ENCODE measurements around the gene APPL2. TPM values are rescaled to one million over a fixed set of nuclear protein-coding genes. Genes with fewer than 3 reads are reported as not detected.

Gene APPL2
- polyA plus RNA-seq (ENCODE audit: insufficient read length in 3 of 3), result 100 to 1,000 TPM in 1 of 3 donors, 10 to 100 TPM in 2; 69.0 to 108 (median 86.4) TPM
- long read RNA-seq, donor 1, partial matches to known transcripts, result 0 of 4 reads
- long read RNA-seq, donor 1, other reads (novel, unspliced or antisense), result 0 of 4 reads
- long read RNA-seq, donor 2, transcript APPL2-201 (21 exons, 3,239 nt), result major isoform, 12 of 13 reads
- long read RNA-seq, donor 2, partial matches to known transcripts, result 0 of 13 reads
- long read RNA-seq, donor 2, other reads (novel, unspliced or antisense), result 0 of 13 reads
- long read RNA-seq, donor 3, partial matches to known transcripts, result 0 of 6 reads
- long read RNA-seq, donor 3, other reads (novel, unspliced or antisense), result 0 of 6 reads
- long read RNA-seq, donor 4, transcript APPL2-201 (21 exons, 3,239 nt), result major isoform, 5 of 5 reads
- long read RNA-seq, donor 4, partial matches to known transcripts, result 0 of 5 reads
- long read RNA-seq, donor 4, other reads (novel, unspliced or antisense), result 0 of 5 reads
- long read RNA-seq, donor 5, transcript APPL2-201 (21 exons, 3,239 nt), result major isoform, 5 of 5 reads
- long read RNA-seq, donor 5, partial matches to known transcripts, result 0 of 5 reads
- long read RNA-seq, donor 5, other reads (novel, unspliced or antisense), result 0 of 5 reads
- long read RNA-seq, donor 6, transcript APPL2-201 (21 exons, 3,239 nt), result major isoform, 11 of 12 reads
- long read RNA-seq, donor 6, partial matches to known transcripts, result 0 of 12 reads
- long read RNA-seq, donor 6, other reads (novel, unspliced or antisense), result 0 of 12 reads
- long read RNA-seq, donor 7, partial matches to known transcripts, result 0 of 5 reads
- long read RNA-seq, donor 7, other reads (novel, unspliced or antisense), result 0 of 5 reads
- long read RNA-seq, donor 8, transcript APPL2-201 (21 exons, 3,239 nt), result major isoform, 5 of 6 reads
- long read RNA-seq, donor 8, partial matches to known transcripts, result 0 of 6 reads
- long read RNA-seq, donor 8, other reads (novel, unspliced or antisense), result 0 of 6 reads
- long read RNA-seq, donor 9, transcript APPL2-201 (21 exons, 3,239 nt), result major isoform, 7 of 7 reads
- long read RNA-seq, donor 9, partial matches to known transcripts, result 0 of 7 reads
- long read RNA-seq, donor 9, other reads (novel, unspliced or antisense), result 0 of 7 reads
- long read RNA-seq, donor 10, partial matches to known transcripts, result 0 of 4 reads
- long read RNA-seq, donor 10, other reads (novel, unspliced or antisense), result 0 of 4 reads
- long read RNA-seq, donor 11, transcript APPL2-201 (21 exons, 3,239 nt), result major isoform, 7 of 7 reads
- long read RNA-seq, donor 11, partial matches to known transcripts, result 0 of 7 reads
- long read RNA-seq, donor 11, other reads (novel, unspliced or antisense), result 0 of 7 reads
- long read RNA-seq, donor 12, transcript APPL2-201 (21 exons, 3,239 nt), result major isoform, 8 of 10 reads
- long read RNA-seq, donor 12, partial matches to known transcripts, result 0 of 10 reads
- long read RNA-seq, donor 12, other reads (novel, unspliced or antisense), result 0 of 10 reads
- long read RNA-seq, donor 13, partial matches to known transcripts, result 5 of 9 reads
- long read RNA-seq, donor 13, other reads (novel, unspliced or antisense), result 0 of 9 reads
- long read RNA-seq, donor 14, result 0 reads
- long read RNA-seq, donor 15, transcript APPL2-201 (21 exons, 3,239 nt), result major isoform, 7 of 9 reads
- long read RNA-seq, donor 15, partial matches to known transcripts, result 0 of 9 reads
- long read RNA-seq, donor 15, other reads (novel, unspliced or antisense), result 0 of 9 reads
- long read RNA-seq, donor 16, transcript APPL2-201 (21 exons, 3,239 nt), result major isoform, 8 of 16 reads
- long read RNA-seq, donor 16, partial matches to known transcripts, result 7 of 16 reads
- long read RNA-seq, donor 16, other reads (novel, unspliced or antisense), result 0 of 16 reads

DNA sequence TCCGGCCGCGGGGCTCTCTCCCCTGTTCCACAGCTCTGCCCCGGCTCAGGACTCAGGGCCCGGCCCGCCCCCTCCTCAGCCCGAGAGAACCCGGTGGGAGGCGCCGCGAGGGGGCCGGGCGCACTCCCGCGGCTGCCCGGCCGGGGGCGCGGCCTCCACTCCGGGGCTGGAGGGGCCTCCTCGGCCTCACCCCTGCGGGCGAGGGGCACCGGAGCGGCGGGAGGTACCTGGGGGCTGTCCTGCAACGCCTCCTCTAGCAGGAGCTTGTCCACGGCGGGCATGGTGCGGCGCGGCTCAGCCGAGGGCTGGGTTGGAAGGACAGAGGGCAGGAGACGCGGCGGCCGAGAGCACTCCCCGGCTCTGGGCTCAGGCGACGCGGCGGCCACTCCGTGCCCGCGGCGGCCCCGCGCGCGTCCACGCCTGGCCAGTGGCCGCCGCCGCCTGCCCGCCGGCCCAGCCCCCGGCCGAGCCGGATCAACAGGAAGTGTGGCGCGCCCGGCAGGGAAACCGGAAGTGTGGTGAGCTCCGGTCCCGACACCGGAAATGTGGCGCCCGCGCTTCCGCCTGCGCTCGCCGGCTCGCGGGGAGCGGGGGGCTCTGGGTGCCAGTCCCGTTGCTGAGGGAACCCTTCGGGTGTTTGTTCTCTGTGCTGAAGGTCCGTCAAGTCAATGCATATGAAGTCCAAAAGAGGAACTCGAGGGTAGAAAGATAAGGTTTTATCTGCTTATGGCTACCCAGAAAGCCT, at the start of gene APPL2:
APPL2 (minus strand) TSS at position 443 of the 745 bp plus-strand sequence; CDS start at position 281, 162 bp downstream.
- DNase-seq, result peak; percentile 92

DNA sequence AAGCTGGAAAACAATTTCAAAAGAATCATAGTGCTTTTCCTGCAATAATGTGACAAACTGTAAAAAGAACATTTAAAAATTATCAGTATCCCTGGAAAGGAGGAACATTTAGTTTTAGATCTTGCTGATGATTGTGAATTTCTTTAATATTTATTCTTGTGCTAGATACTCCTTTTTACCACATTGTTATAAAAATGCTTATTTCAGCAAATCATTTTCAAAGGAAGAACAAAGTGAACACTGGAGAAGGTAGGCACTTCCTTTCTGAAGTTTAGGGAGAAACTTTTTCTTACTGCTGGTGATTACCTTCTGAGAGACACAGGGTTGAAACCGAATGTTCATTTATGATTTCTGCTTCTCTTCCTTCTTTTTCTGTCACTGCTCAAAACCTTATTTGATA, 49.4 kb upstream of the APPL2 start:
- DNase-seq, result no peak

- DNase-seq, result no peak
Measured at GRCh38 chr12:105281694-105282049, 45.7 kb upstream of the APPL2 start.

DNA sequence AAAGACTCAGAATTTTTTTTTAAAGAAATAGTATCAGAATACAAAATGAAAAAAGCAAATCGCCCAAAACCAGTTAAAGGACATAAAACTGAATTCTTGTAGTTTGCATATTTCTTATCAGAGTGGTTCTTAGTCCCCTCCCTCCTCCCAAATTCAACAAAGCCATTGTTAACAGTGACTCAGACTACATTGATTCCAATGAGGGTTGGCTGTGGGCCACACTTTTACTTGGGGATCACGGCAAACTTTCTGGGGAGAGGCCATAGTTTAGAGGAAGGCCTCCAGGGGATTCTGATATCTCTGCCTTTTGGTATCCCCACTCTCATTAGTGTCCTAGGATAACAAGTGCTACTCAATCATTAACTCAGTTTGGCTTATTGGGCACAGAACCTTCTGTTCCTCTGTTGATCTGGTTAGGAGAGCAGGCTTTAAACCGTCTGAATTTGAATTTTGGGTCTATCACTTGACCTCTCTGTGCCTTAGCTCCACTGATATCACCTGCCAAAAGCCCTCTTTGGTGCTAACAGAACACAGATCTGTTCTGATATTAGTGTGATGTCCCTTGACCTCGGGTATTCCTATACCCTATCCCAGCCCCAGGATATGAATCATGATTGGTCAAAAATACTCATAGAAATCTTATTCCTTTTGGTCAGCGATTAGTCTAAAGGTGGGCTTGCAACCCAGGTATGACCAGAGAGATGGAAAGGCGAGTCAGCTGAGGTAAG, 45.2 kb upstream of the APPL2 start:
- DNase-seq, result no peak

- peak; percentile 9 for DNase-seq
Measured at GRCh38 chr12:105279460-105280056, 43.6 kb upstream of the APPL2 start.

DNA sequence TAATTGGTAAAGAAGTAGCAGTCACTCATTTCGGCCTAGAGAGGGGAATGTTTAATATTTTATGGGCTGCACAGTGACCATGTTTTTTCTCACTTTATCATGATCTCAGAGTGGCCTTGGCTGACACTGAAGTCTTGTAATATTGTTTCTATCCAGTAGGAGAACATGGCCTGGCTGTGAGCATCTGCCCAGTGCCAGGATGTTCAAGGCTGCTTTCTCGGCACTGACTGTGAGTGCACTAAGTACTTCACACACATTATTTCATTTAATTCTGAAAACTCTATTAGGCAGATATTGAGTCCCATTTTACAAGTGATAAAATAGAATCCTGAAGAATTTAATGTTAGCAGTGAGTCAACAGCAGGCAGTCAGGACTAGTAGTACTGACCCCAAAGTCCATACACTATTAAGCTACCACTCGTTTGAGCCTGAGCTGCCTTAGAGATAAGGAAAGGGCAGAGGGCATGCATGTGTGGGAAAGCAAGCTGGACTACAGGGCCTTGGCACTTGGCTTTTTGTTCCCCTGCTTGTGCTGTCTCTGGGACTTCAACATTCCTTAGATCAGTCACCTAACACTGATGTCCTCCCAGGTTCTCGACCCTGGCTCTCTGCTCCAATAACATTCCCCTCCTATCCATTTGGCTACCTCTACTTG, 42.2 kb upstream of the APPL2 start:
- no peak for DNase-seq

GRCh38 chr12:105275997-105276733, 40.2 kb upstream of the APPL2 start:
- DNase-seq, result no peak

GRCh38 chr12:105274571-105274970, 38.6 kb upstream of the APPL2 start:
- no peak for DNase-seq

GRCh38 chr12:105273601-105274000, 37.6 kb upstream of the APPL2 start:
- no peak for DNase-seq

DNA sequence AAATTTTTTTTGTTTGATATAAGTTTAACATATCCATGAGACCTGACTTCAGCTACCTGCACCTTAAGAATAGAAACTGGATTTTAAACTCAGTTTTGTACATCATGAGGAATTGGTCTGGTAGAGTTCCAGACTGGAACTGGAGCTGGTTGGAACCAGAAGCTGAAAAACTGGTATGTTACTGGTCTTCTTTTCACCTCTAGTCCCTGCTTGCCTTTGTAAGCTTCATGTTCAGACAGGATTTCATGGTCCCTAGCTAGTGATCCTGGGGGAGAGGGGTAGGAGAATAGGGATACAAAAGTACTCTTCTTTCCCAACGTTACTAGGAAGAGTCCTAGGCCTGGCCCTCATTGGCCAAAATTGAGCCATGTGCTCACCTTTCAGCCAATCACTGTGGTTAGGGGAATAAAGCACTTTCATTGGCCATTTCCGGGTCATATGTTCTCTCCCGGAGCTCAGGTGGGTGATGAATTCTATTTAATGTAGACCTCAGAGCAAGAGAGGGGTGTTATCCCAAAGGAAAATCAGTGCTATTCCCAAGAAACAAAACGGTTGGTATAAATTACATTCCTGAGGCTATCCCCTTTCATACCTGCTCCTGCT, 36.9 kb upstream of the APPL2 start:
- DNase-seq, result no peak

GRCh38 chr12:105272152-105272551, 36.2 kb upstream of the APPL2 start:
- DNase-seq, result no peak

DNA sequence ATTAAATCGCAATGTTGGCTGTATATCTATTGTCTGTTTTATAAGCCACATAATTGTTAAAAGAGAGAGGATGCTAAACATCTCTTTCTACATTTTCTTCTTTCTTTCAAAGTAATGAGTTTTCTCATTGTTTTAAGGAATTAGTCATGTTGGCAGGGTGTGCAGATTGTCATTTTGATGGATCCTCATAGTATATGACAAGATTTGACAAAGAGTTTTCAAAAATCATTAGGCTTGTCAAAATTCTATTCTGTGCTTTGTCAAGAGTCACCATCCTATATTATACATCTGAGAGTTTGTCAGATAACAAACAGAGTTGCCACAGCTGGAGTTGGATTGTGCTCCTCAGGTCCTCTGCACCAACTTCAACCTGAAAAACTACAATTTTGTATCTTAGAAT, 35.4 kb upstream of the APPL2 start:
- DNase-seq, result no peak

DNA sequence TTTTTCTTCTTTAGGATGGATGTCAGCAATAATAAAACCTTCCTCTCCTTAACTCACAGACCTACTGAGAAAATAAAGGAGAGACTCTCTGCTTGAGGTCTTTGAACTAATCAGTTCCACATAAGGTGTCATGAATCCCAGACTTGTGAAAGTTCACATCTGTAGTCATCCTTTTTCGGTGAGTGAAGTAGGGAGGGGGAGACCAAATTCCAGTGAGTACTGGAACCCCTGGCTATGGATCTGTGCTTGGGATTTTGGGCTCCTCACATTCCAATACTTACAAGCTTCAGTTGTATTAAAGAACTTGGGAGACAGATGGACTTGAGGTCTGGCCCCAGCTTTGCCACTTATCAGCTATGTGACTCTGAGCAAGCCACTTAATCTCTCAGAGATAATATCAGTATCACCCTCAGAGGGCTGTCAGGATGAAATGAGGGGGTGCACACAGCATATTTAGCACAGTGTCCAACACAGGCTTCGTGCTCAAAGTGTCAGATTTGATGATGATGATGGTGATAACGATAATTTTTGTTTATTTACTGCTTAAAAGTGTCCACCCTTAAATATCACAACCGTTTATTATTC, 34.8 kb upstream of the APPL2 start:
- no peak for DNase-seq

GRCh38 chr12:105267711-105268110, 31.7 kb upstream of the APPL2 start:
- no peak for DNase-seq

- DNase-seq, result no peak
Measured at GRCh38 chr12:105264771-105265170, 28.8 kb upstream of the APPL2 start.

GRCh38 chr12:105262461-105263184, 26.6 kb upstream of the APPL2 start:
- DNase-seq, result no peak
